HG02852 (cell line): ENCODE measurements around the gene SLC23A2.

Experiments used
- ATAC-seq: cut with Tn5 transposase; IDR thresholded peaks from one replicate; pipeline ENCODE4 v1.9.1; 2021; ENCODE audit warnings: mild to moderate bottlenecking, moderate library complexity; ENCODE audit not compliant: unreplicated experiment

Gene SLC23A2

DNA sequence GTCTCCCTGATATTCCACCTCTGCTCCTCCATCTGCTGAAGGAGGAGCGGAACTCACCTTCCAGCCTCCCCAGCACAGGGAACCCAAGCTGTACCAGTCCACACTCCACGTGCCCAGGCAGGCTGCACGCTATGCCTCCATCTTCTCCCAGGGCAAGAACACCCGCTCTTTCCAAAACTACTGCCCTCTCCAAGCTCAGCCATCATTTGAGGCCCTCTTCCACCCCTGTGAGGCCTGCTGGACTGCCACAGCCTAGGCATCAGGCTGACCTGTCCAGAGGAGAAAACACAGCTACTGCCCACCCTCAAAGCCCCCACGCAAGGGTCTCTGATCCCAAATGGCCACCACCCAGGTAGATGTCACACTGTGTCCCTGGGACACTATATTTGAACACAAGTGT lies 179.7 kb downstream of the SLC23A2 start:
- no peak for ATAC-seq

DNA sequence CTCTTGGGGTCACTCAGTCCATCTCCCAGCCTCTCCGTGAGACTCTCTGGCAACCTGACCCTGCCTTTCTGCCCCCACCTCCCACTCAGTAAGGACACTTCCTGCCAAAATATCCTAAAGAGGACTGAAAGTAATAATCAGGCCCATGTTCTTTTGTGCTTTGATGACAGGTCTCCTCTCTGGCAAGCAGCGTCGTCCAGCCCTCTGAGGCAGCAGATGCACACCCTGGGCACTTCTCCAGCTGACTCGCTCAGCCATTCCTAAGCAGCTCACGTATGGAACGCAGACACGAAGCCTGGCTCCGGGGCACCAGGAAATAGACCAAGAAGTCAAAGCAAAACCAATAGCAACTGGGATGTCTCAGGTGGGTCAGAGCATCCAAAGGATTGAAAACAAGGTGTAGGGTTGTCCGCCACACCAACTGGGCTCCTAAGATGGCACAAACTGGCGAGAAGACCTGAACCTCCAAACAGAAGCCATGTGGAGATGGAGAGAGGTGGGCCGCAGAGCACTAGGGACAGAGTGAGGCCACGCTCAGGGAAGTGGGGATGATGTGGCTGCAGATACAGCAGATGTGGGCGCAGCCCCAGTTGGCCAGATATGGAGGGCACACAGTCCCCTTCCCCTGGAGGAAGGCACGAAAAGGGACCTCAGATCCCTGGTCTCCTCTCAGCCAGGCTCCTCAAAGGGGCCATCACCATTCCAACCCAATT lies 180.3 kb downstream of the SLC23A2 start:
- ATAC-seq: no peak

GRCh38 chr20:4819901-4820300 lies 181.4 kb downstream of the SLC23A2 start:
- ATAC-seq: no peak

DNA sequence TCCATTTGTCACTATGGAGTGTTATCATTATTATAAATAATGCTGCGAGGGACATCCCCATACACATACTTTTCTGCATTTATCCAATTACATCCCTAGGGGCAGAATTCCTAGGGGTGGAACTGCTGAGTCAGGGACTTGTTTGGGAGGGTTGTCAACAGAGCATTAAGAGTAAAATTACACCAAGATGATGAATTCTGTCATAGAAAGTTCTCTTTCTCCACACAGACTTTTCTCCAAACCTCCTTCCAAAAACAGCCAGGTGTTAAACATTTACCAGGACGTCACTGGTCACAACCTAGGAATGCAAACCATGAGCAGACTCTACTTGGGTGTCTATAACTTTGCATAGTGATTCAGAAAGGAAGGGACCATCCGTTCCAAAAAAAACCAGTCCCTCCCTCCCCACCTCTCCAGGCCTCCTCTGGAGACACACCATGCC lies 184.1 kb downstream of the SLC23A2 start:
- no peak for ATAC-seq

- ATAC-seq: no peak
Observed at GRCh38 chr20:4815628-4816027, 185.7 kb downstream of the SLC23A2 start.

GRCh38 chr20:4814696-4815252 lies 186.5 kb downstream of the SLC23A2 start:
- ATAC-seq: peak; percentile 47

- ATAC-seq: peak; percentile 54
Observed at GRCh38 chr20:4813863-4814695, 187.2 kb downstream of the SLC23A2 start.

DNA sequence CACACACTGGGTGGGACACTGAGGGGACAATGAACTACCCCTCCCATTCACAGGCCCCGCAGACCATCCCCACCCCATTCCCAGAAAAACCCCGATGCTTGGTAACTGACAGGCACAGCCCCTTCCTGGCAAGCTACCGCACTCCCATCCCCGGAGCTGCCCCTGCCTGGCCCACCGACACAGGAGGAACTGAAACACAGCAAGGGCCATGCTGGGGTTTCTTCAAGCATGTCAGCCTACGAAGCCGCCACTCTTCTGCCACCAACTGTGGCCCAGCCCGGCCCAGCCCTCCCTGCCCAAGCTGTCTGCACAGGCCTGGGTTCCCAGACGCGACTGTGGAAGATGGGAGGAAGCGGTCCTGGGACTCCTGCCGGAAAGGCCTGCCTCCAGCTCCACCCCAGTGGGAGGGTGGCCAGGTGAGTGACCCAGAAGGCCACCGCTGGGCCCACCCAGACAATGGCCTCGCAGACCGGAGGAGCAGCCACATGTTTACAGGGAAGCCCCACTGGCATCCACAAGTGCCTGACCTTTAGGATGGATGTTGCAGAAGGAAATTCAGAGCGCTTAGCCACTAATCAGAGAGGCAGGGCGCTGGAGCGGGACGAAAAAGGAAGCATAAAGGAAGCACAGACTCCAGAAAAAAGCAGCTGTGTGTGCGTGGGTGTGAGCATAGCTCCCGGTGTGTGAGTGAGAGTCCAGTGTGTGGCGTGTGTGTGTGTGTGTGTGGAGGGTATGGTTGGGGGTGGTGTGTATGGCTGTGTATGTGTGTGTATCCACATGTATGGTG lies 188.0 kb downstream of the SLC23A2 start:
- ATAC-seq: peak; percentile 36

DNA sequence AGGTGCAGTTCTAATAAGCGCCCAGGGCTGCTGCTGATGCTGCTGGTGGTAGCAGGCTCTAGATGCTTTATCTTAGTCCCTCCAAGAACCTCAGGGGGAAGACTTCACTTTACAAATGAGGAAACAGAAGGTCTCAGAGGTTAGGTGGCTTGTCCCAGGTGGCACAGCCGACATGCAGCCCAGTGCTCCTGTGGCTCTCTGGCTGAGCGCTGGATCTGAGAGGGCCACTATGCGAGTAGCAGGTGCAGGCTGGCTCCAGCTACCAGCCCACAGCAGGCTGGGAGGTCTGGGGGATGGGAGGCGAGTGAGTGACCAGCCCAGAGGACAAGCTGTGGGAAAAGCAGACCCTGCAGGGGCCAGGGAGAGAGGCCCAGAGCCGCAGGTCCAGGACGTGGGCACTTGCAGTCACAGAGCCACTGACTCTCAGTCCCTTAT lies 188.7 kb downstream of the SLC23A2 start:
- ATAC-seq: peak; percentile 2

GRCh38 chr20:4812216-4812615 lies 189.1 kb downstream of the SLC23A2 start:
- no peak for ATAC-seq

DNA sequence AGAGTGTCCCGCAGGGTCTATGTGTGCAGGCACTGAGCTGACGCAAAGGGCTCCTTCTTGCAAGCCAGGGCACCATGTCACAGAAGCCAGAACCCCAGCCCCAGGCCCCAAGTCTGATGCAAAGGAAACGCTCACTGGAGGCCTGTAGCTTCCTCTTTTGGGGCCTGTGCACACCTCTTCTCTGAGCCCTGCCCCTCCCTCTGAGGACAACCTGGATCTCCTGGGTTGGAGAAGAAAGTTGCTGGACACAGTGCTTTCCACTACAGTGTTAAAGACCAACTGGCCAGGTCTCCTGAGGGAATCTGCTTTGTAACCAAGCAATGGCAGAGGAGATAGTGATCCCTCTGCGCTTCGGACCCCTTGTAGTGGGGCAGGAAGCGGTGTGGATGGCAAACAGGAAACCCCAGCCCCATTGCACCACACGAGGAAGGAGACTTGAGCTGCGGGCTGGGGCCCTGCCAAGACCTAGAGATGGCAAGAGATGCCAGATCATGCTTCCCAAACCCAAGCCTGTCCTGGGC lies 189.6 kb downstream of the SLC23A2 start:
- no peak for ATAC-seq

DNA sequence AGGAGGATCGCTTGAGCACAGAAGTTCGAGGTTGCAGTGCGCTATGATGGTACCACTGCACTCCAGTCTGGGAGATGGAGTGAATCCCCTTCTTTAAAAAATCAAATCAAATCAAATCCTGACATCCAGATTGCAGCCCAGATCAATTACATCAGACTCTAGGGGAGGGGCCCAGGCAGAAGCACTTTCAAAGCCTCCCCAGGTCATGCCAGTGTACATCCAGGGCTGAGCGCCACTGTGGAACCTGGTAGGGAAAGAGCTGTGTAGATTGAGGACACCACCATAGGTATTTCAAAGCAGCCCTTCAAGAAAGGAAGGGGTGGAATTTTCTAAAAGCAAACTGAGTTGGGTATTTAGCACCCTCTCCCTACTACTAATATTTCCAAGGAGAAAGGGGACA lies 190.1 kb downstream of the SLC23A2 start:
- ATAC-seq: no peak

DNA sequence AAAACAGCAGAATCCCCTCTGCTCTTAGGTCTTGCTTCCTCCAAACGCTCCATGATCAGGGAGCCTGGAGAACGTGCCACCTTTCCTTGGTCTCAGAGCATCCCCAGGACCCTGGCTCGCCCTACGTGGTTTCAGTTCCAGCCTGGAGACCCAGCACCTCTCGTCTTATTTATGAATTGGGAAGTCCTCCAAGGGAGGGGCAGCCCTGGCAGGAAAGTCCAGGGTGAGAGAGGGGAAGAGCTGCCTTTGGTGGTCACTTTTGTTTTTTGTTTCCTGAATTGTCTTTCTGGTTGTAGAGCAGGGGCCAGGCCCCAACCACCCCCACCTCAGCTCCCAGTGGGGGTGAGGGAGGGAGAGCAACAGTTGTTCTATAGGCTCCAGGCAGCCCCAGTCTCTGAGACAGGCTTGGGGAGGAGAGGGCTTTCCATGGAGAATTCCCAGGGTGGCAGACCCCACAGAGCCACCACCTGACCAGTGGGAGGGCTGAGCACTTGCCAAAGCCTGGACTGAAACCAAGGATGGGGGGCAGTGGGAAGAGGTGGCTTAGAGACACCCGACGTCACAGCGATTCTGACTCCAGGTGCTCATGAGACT lies 190.8 kb downstream of the SLC23A2 start:
- ATAC-seq: no peak

DNA sequence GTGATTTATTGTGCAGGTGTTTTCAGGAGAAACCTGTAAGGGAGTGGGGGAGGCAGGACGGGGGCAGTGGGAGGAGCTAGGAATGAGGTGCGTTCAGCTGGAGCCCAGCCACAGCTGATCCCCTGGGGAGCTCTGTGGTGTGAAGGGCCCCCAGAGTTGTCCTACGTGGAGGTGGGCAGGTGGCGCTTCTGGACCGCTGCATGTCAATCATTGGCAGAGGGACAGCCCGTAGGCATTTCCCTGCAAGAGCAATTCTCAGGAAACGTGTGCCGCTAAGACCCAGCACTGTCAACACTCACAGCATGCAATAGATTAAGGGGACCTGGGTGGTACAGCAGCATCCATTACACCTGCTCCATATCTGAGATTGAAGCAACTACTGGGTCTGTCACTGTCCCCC lies 191.6 kb downstream of the SLC23A2 start:
- ATAC-seq: no peak

DNA sequence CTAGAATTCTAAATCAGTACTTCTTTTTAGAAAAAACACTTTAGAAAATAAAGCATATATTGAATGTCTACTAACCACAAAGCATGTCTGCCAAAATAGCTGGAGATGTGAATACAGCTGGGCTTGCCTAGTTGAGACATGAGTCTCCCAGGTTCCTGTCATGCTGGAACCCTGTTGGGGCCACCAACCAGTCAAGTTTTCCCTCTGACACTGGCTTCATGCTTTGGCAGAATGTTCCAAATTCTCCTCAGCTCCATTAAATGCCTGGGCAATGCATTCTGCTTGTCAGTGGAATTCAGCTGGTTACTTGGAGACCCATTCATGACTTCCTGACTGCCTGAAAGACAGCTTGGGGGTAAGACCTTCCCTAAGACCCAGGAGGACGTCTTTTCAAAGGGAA lies 192.4 kb downstream of the SLC23A2 start:
- no peak for ATAC-seq

- ATAC-seq: no peak
Observed at GRCh38 chr20:4805663-4806449, 195.5 kb downstream of the SLC23A2 start.

DNA sequence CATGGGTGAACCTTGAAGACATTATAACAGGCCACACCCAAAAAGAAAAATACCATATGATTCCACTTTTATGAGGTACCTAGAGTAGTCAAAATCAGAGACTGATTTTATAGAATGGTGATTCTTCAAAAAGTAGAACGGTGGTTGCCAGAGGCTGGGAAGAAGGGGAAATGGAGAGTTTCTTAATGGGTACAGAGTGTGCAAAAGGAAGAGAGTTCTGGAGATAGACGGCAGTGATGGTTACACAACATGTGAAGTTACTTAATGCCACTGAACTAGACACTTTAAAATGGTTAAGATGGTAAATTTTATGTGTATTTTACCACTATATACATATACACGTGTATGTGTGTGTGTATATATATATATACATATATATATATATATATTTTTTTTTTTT lies 198.8 kb downstream of the SLC23A2 start:
- no peak for ATAC-seq
